Measurements from ENCODE around the gene ACRBP.

DNA sequence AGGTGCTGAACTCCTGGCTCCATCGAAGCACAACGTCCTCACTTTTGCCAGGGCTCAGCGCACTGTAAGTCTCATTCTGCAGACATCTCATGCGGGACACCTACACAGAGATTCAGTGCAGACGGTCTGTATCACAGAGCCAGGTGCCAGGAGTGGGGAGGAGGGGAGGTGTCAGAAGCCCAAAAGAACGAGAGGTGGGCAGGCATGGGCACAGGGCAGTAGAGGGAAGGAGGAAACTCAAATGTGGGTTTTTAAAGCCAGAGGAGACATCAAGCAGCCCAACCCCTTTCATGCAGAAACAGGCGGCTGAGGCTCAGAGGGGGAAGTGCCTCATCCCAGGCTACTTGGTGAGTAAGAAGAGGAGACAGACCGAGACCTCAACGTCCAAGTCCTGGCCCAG, 8.9 kb downstream of the ACRBP start:
- TF ChIP-seq, protein P1, sequence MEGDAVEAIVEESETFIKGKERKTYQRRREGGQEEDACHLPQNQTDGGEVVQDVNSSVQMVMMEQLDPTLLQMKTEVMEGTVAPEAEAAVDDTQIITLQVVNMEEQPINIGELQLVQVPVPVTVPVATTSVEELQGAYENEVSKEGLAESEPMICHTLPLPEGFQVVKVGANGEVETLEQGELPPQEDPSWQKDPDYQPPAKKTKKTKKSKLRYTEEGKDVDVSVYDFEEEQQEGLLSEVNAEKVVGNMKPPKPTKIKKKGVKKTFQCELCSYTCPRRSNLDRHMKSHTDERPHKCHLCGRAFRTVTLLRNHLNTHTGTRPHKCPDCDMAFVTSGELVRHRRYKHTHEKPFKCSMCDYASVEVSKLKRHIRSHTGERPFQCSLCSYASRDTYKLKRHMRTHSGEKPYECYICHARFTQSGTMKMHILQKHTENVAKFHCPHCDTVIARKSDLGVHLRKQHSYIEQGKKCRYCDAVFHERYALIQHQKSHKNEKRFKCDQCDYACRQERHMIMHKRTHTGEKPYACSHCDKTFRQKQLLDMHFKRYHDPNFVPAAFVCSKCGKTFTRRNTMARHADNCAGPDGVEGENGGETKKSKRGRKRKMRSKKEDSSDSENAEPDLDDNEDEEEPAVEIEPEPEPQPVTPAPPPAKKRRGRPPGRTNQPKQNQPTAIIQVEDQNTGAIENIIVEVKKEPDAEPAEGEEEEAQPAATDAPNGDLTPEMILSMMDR (IDR thresholded peaks at IDR 0.05): no peak
- TF ChIP-seq POLR2A (IDR thresholded peaks at IDR 0.05): no peak
